HL-60 (cell line): ENCODE measurements around the gene ABCG2.

Experiments
- DNase-seq, 2 experiments: peaks; one replicate each; pipeline ENCODE4 v3.0.0-alpha.2; 2010 to 2020; ENCODE audit warnings: low read depth in 1 of 2, low spot score in 1 of 2
- H3K27ac ChIP-seq: fragments of 250-450 bp; sonication (Bioruptor Pico); replicated peaks from 2 replicates; pipeline ENCODE4 v1.5.1; 2020; ENCODE audit warnings: mild to moderate bottlenecking, moderate library complexity
- H3K27me3 ChIP-seq: fragments of 250-450 bp; sonication (Bioruptor Pico); 2 replicates; pipeline ENCODE4 v1.5.1; 2021; ENCODE audit warnings: mild to moderate bottlenecking, moderate library complexity; ENCODE audit not compliant: insufficient read depth, poor library complexity, severe bottlenecking
- H3K4me3 ChIP-seq: replicated peaks from 2 replicates; pipeline ENCODE4 v1.5.1; 2011; ENCODE audit warnings: mild to moderate bottlenecking, control low read depth, low read length; ENCODE audit not compliant: insufficient read depth
- CTCF ChIP-seq: IDR thresholded peaks from one replicate; pipeline ENCODE4 v1.5.1; 2011; ENCODE audit warnings: low read length, control low read depth, inconsistent platforms; ENCODE audit not compliant: insufficient read depth
- GABPA ChIP-seq: IDR thresholded peaks from 2 replicates; pipeline ENCODE4 v1.6.1; 2012; ENCODE audit warnings: low read depth
- POLR2AphosphoS5 ChIP-seq: IDR thresholded peaks from 2 replicates; pipeline ENCODE4 v1.6.1; 2012; ENCODE audit warnings: low read depth
- REST ChIP-seq: IDR thresholded peaks from 2 replicates; pipeline ENCODE4 v1.6.1; 2012; ENCODE audit warnings: low read depth; ENCODE audit not compliant: insufficient replicate concordance
- SPI1 ChIP-seq: IDR thresholded peaks from 2 replicates; pipeline ENCODE4 v1.6.1; 2012; ENCODE audit warnings: low read depth, mild to moderate bottlenecking, borderline replicate concordance

Gene ABCG2

DNA sequence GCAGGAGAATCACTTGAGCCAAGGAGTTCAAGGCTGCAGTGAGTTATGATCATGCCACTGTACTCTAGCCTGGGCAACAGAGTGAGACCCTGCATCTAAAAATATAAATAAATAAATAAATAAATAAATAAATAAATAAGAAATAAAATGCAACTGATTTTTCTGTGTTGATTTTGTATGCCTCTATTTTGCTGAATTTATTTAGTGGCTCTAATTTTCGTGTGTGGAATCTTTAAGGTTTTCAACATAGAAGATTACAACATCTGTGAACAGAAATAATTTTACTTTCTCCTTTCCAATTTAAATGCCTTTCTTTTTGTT is 30.9 kb upstream of the ABCG2 start:
- TF ChIP-seq REST: no peak
- TF ChIP-seq POLR2AphosphoS5: no peak
- no peak for TF ChIP-seq SPI1
- TF ChIP-seq CTCF: no peak
- no peak overlapping the region for H3K4me3 ChIP-seq
- no peaks in the 10 kb centered on the region for H3K27me3 ChIP-seq
- no peak overlapping the region for H3K27ac ChIP-seq
- no peak for DNase-seq

DNA sequence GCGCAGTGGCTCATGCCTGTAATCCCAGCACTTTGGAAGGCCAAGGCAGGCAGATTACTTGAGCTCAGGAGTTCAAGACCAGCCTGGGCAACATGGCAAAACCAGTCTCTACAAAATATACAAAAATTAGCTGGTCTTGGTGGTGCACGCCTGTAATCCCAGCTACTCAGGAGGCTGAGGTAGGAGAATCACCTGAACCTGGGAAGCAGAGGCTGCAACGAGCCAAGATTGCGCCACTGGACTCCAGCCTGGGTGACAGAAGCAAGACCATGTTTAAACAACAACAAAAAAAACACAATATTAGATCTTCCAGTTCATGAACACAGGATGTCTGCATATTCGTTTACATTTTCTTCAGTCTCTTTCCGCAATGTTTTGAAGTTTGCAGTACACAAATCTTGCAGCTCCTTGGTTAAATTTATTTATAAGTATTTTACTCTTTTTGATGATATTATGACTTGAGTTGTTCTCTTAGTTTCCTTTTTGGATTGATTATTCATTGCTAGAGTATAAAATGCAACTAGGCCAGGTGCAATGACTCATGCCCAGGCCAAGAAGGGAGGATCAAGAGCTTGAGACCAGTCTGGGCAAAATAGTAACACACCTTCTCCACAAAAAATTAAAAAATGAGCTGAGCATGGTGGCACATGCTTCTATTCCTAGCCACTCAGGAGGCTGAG is 30.4 kb upstream of the ABCG2 start:
- DNase-seq: no peak
- H3K27ac ChIP-seq: no peak overlapping the region
- H3K27me3 ChIP-seq: no peaks in the 10 kb centered on the region
- TF ChIP-seq SPI1 (no peak), POLR2AphosphoS5 (no peak), CTCF (no peak), REST (no peak), GABPA (no peak)
- no peak overlapping the region for H3K4me3 ChIP-seq

- Histone ChIP-seq H3K27ac (no peak overlapping the region), H3K27me3 (no peaks in the 10 kb centered on the region), H3K4me3 (no peak overlapping the region)
- TF ChIP-seq CTCF (no peak), SPI1 (no peak), POLR2AphosphoS5 (no peak), REST (no peak), GABPA (no peak)
- DNase-seq: no peak
Measured at GRCh38 chr4:88187766-88188165, 29.3 kb upstream of the ABCG2 start.
